ENCODE data around the gene SHISA5.

GRCh38 chr3:48514431-48515227 is 10.7 kb upstream of the SHISA5 start:
- TF ChIP-seq CTCF (IDR thresholded peaks at IDR 0.05) = no peak
- no peak for TF ChIP-seq POLR2AphosphoS5 (IDR thresholded peaks at IDR 0.05)
- TF ChIP-seq POLR2A (IDR thresholded peaks at IDR 0.05) = no peak
